Ishikawa (cell line): Measurements from ENCODE around the gene DNM2.

ENCODE experiments used
- EP300 ChIP-seq: IDR thresholded peaks from 2 replicates; pipeline ENCODE4 v1.6.1; 2012; ENCODE audit warnings: borderline replicate concordance
- FOXM1 ChIP-seq: IDR thresholded peaks from 2 replicates; pipeline ENCODE4 v1.6.1; 2012; ENCODE audit warnings: low read depth, borderline replicate concordance
- RAD21 ChIP-seq: IDR thresholded peaks from 2 replicates; pipeline ENCODE4 v1.6.1; 2012; ENCODE audit warnings: low read depth
- REST ChIP-seq: IDR thresholded peaks from 2 replicates; pipeline ENCODE4 v1.6.1; 2012; ENCODE audit warnings: low read depth, mild to moderate bottlenecking
- TAF1 ChIP-seq: IDR thresholded peaks from 2 replicates; pipeline ENCODE4 v1.6.1; 2012; ENCODE audit warnings: low read depth, mild to moderate bottlenecking
- TCF12 ChIP-seq: IDR thresholded peaks from 2 replicates; pipeline ENCODE4 v1.6.1; 2012; ENCODE audit warnings: low read depth
- USF1 ChIP-seq: IDR thresholded peaks from 2 replicates; pipeline ENCODE4 v1.6.1; 2012
- YY1 ChIP-seq: IDR thresholded peaks from 2 replicates; pipeline ENCODE4 v1.6.1; 2012; ENCODE audit warnings: low read depth
- ZBTB7A ChIP-seq: IDR thresholded peaks from 2 replicates; pipeline ENCODE4 v1.6.1; 2012; ENCODE audit warnings: low read depth
- TF ChIP-seq, protein P1 (sequence below): IDR thresholded peaks from 2 replicates; pipeline ENCODE4 v1.6.1; 2012

DNA sequence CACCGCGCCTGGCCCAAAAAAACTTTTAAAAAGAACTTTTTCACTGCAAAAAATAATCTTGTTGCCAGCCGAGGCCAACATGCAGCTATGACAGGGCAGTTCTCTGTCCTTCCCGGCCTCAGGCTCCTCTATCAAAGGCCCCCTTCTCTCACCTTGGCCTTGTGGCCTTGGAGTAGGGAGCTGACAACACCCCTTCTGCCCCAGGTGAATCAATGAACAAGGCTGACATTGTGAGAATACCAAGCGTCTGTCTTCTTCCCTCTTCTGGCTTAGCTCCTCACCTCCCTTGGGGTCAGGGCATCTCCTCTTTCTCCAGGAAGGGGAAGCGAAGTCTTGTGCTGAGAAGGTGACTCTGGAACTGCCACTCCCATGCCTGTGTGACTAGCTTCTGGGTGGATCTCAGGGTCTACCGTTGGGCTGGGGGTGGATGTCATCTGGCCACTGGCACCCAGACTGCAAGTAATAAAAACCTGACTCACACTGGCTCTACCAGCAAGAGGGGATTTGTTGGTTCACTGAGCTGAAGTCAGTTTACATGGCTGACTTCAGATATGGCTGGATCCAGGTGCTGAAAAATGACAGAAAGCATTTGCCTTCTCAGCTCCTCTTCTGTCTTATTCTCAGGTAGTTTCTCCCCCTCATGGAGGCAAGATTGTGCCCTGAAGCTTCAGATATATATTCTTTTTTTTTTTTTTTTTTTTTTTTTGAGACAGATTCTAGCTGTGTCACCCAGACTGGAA lies 136.6 kb downstream of the DNM2 start:
- TF ChIP-seq ZBTB7A (no peak), USF1 (no peak), YY1 (no peak), RAD21 (no peak), TAF1 (no peak), REST (no peak), FOXM1 (no peak), TCF12 (no peak), EP300 (no peak)
- TF ChIP-seq, protein P1, sequence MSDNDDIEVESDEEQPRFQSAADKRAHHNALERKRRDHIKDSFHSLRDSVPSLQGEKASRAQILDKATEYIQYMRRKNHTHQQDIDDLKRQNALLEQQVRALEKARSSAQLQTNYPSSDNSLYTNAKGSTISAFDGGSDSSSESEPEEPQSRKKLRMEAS: no peak
